Mesendoderm (in vitro differentiated cells): Measurements from ENCODE around the gene POLA2.
A peak's percentile ranks its signal among the peaks of the same experiment; 100 is the strongest.
"Not testable (repeated sequence)": the region's sequence is repeated elsewhere in the genome, so short reads cannot be mapped to it uniquely, and the experiment has no call there.

Experiments
- DNase-seq: peaks from one replicate; pipeline ENCODE4 v3.0.0; 2013
- H2AK5ac ChIP-seq: 2 replicates; pipeline ENCODE4 v1.6.1; 2013; ENCODE audit warnings: low read length, inconsistent platforms
- H2BK120ac ChIP-seq: 2 replicates; pipeline ENCODE4 v1.6.1; 2013; ENCODE audit warnings: low read depth, mild to moderate bottlenecking, low read length, moderate library complexity, mixed read lengths
- H2BK15ac ChIP-seq: replicated peaks from 2 replicates; pipeline ENCODE4 v1.6.1; 2013; ENCODE audit warnings: low read depth, mild to moderate bottlenecking, moderate library complexity
- H2BK5ac ChIP-seq: 2 replicates; pipeline ENCODE4 v1.6.1; 2013; ENCODE audit warnings: low read length, inconsistent platforms
- H3K18ac ChIP-seq: 2 replicates; pipeline ENCODE4 v1.6.1; 2013; ENCODE audit warnings: mild to moderate bottlenecking, low read length, mixed read lengths
- H3K23ac ChIP-seq: one replicate; pipeline ENCODE4 v1.6.1; 2013; ENCODE audit warnings: low read length
- H3K27ac ChIP-seq: 2 replicates; pipeline ENCODE4 v1.5.1; 2013; ENCODE audit warnings: low read depth, mild to moderate bottlenecking, inconsistent platforms, low read length, moderate library complexity
- H3K27me3 ChIP-seq: 2 replicates; pipeline ENCODE4 v1.6.1; 2013; ENCODE audit warnings: low read length, control low read depth, mild to moderate bottlenecking, inconsistent platforms; ENCODE audit not compliant: insufficient read depth, poor library complexity
- H3K36me3 ChIP-seq: 2 replicates; pipeline ENCODE4 v1.6.1; 2013; ENCODE audit warnings: low read length, inconsistent platforms; ENCODE audit not compliant: control insufficient read depth, insufficient read depth
- H3K4ac ChIP-seq: one replicate; pipeline ENCODE4 v1.6.1; 2013; ENCODE audit warnings: low read depth, mild to moderate bottlenecking, low read length, moderate library complexity
- H3K4me1 ChIP-seq: 2 replicates; pipeline ENCODE4 v1.6.1; 2013; ENCODE audit warnings: low read depth, low read length, inconsistent platforms; ENCODE audit not compliant: control insufficient read depth
- H3K4me2 ChIP-seq: 2 replicates; pipeline ENCODE4 v1.6.1; 2013; ENCODE audit warnings: low read length
- H3K4me3 ChIP-seq: 2 replicates; pipeline ENCODE4 v1.5.1; 2013; ENCODE audit warnings: mild to moderate bottlenecking, low read length
- H3K56ac ChIP-seq: one replicate; pipeline ENCODE4 v1.6.1; 2013; ENCODE audit warnings: low read length
- H3K79me1 ChIP-seq: 2 replicates; pipeline ENCODE4 v1.6.1; 2013; ENCODE audit warnings: low read length, inconsistent platforms
- H3K79me2 ChIP-seq: 2 replicates; pipeline ENCODE4 v1.6.1; 2013; ENCODE audit warnings: mild to moderate bottlenecking, low read length; ENCODE audit not compliant: control insufficient read depth, insufficient read depth
- H3K9ac ChIP-seq: 2 replicates; pipeline ENCODE4 v1.6.1; 2013; ENCODE audit warnings: low read length, inconsistent platforms
- H4K5ac ChIP-seq: one replicate; pipeline ENCODE4 v1.6.1; 2013; ENCODE audit warnings: low read length
- H4K8ac ChIP-seq: one replicate; pipeline ENCODE4 v1.6.1; 2013; ENCODE audit warnings: low read depth, mild to moderate bottlenecking, control low read depth, low read length, moderate library complexity
- WGBS: extraction: QIAGEN DNeasy Blood & Tissue Kit; methylation state at CpG from one replicate; pipeline ENCODE4 v1.1.7; 2013; ENCODE audit warnings: low lambda C conversion rate, missing lambda C conversion rate; ENCODE audit not compliant: insufficient coverage; ENCODE audit errors: extremely low coverage; 5-methylcytosine and 5-hydroxymethylcytosine counted together

The POLA2 gene

DNA sequence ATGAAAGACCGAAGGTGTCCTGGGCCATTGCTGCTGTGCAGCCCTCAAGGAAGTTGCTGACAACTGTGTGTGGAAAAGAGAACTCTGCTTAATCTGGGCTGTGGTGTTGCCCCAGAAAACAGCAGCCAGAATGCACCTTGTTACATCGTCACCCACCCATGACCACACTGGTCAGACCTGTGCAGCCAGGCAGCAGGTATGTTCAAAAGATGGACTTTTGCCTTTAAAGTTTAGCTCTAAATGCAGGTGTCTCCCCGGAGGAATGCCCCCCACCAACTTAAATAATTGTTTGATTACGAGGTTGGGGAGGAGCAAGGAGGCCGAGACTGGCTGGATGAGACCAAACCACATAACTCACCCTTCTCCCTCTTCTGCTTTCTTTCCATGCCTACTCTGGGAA is 15.3 kb upstream of the POLA2 start:
- DNase-seq: no peak
- H3K4ac ChIP-seq: no peak overlapping the region
- H2BK5ac ChIP-seq: no peak overlapping the region
- H4K5ac ChIP-seq: no peak overlapping the region
- no peak overlapping the region for H3K27ac ChIP-seq
- no peak overlapping the region for H2BK15ac ChIP-seq
- no peak overlapping the region for H2BK120ac ChIP-seq
- H3K18ac ChIP-seq: no peak overlapping the region
- no peaks in the 10 kb centered on the region for H3K36me3 ChIP-seq
- no peak overlapping the region for H3K23ac ChIP-seq
- H3K9ac ChIP-seq: no peak overlapping the region
- no peak overlapping the region for H4K8ac ChIP-seq
- no CpG with 5 or more reads among the region's 5 CpGs for WGBS
- H3K4me2 ChIP-seq: no peak overlapping the region
- H2AK5ac ChIP-seq: no peak overlapping the region
- no peaks in the 10 kb centered on the region for H3K79me1 ChIP-seq
- H3K27me3 ChIP-seq: no peaks in the 10 kb centered on the region
- H3K4me1 ChIP-seq: no peaks in the 10 kb centered on the region
- H3K56ac ChIP-seq: no peak overlapping the region
- H3K4me3 ChIP-seq: no peak overlapping the region
- H3K79me2 ChIP-seq: no peaks in the 10 kb centered on the region

DNA sequence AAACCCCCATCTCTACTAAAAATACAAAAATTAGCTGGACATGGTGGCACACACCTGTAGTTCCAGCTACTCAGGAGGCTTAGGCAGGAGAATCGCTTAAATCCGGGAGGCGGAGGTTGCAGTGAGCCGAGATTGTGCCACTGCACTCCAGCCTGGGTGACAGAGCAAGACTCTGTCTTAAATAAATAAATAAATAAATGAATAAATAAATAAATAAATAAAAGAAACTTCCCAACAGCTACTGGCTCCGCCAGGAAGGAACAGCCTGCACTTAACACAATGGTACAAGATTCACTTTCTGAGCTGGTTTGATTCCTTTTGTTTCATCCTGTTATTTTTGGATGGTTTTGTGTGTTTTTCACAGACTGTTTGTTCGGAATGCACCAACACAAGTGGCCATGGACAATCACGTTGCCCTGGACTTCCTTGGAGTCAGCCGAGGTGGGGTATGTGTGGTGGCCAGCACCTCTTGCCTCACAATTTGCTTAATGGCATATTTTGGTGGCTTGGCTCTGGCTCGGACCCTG is 13.5 kb upstream of the POLA2 start:
- not testable (repeated sequence) for H2BK15ac ChIP-seq, H3K4me3 ChIP-seq, H4K5ac ChIP-seq, H3K4me1 ChIP-seq, H2BK120ac ChIP-seq, H3K23ac ChIP-seq, H3K27ac ChIP-seq, H3K18ac ChIP-seq, H2AK5ac ChIP-seq, H4K8ac ChIP-seq, H3K4me2 ChIP-seq, H3K9ac ChIP-seq, H3K79me1 ChIP-seq, DNase-seq, H2BK5ac ChIP-seq, H3K27me3 ChIP-seq, H3K4ac ChIP-seq, H3K36me3 ChIP-seq, H3K79me2 ChIP-seq, H3K56ac ChIP-seq
- no CpG with 5 or more reads among the region's 9 CpGs for WGBS

DNA sequence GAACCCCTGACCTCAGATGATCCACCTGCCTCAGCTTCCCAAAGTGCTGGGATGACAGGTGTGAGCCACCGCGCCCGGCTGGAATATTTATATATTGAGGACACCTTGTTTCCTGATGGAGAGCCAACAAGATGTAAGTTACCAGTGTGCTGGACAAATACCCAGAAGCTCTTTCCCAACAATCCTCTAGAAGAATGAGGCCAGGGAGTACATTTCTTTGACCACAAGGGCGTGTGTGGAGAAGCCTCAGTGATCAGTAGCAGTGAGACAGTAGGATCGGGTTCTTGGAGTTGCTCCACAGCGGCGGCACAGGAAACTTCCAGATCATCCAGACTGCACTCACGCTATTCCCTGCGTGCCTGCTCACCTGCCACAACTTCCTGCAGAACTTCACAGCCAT is 10.3 kb upstream of the POLA2 start:
- H2BK5ac ChIP-seq: no peak overlapping the region
- no peak overlapping the region for H3K27ac ChIP-seq
- H3K18ac ChIP-seq: no peak overlapping the region
- H3K4me1 ChIP-seq: no peaks in the 10 kb centered on the region
- no peak overlapping the region for H2BK15ac ChIP-seq
- no peaks in the 10 kb centered on the region for H3K79me2 ChIP-seq
- H3K79me1 ChIP-seq: no peaks in the 10 kb centered on the region
- no peaks in the 10 kb centered on the region for H3K27me3 ChIP-seq
- DNase-seq: no peak
- no peak overlapping the region for H4K8ac ChIP-seq
- H4K5ac ChIP-seq: no peak overlapping the region
- no peak overlapping the region for H3K4me2 ChIP-seq
- no peak overlapping the region for H2AK5ac ChIP-seq
- H3K4ac ChIP-seq: no peak overlapping the region
- H3K56ac ChIP-seq: no peak overlapping the region
- no peak overlapping the region for H3K9ac ChIP-seq
- no peak overlapping the region for H2BK120ac ChIP-seq
- no CpG with 5 or more reads among the region's 9 CpGs for WGBS
- no peak overlapping the region for H3K23ac ChIP-seq
- H3K36me3 ChIP-seq: no peaks in the 10 kb centered on the region
- H3K4me3 ChIP-seq: no peak overlapping the region

DNA sequence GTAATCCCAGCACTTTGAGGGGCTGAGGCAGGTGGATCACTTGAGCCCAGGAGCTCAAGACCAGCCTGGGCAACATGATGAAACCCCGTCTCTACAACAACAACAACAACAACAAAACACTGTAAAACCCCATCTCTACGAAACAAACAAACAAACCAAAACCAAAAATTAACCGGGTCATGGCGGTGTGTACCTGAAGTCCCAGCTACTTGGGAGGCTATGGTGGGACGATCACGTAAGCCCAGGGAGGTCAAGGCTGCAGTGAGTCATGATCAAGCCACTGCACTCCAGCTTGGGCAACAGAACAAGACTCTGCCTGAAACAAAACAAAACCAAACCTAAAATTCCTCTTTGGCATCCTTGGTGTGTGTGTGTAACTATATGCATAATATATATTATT is 7.0 kb upstream of the POLA2 start:
- H3K36me3 ChIP-seq: no peaks in the 10 kb centered on the region
- H3K56ac ChIP-seq: no peak overlapping the region
- no peaks in the 10 kb centered on the region for H3K4me1 ChIP-seq
- H4K8ac ChIP-seq: no peak overlapping the region
- no peaks in the 10 kb centered on the region for H3K79me2 ChIP-seq
- H3K23ac ChIP-seq: no peak overlapping the region
- H2BK5ac ChIP-seq: no peak overlapping the region
- no peak overlapping the region for H2BK120ac ChIP-seq
- H2AK5ac ChIP-seq: no peak overlapping the region
- WGBS: no CpG with 5 or more reads among the region's 6 CpGs
- no peaks in the 10 kb centered on the region for H3K79me1 ChIP-seq
- no peak overlapping the region for H4K5ac ChIP-seq
- H3K4me2 ChIP-seq: no peak overlapping the region
- no peak overlapping the region for H2BK15ac ChIP-seq
- no peak overlapping the region for H3K4me3 ChIP-seq
- no peak overlapping the region for H3K27ac ChIP-seq
- H3K4ac ChIP-seq: no peak overlapping the region
- H3K9ac ChIP-seq: no peak overlapping the region
- DNase-seq: no peak
- no peaks in the 10 kb centered on the region for H3K27me3 ChIP-seq
- H3K18ac ChIP-seq: no peak overlapping the region

DNA sequence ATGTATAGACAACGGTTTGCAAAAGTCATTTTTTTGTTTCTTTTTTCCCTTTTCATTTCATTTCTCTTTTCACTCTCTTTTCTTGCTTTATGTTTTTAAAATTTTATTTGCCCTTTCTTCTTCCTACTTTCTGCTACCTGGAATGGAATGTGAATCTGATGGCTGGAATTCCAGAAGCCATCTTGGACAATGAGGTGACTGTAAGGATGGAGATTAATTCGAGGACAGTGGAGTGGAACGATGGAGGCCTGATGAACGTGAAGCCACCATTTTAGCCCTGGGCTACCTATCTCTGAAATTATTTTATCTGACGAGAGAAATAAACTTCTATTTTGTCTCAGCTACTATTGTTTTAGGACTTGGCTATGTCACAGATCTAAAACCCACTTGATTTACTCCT is 2.8 kb upstream of the POLA2 start:
- no CpG with 5 or more reads among the region's 5 CpGs for WGBS
- Histone ChIP-seq H4K8ac (peak overlapping the region; percentile 44), H3K18ac (no peak overlapping the region), H2BK120ac (no peak overlapping the region), H3K4me3 (no peak overlapping the region), H2BK15ac (no peak overlapping the region), H2BK5ac (no peak overlapping the region), H3K27me3 (no peaks in the 10 kb centered on the region), H3K79me2 (peaks cover 9% of the 10 kb centered on the region), H3K4ac (no peak overlapping the region), H3K23ac (no peak overlapping the region), H3K4me2 (no peak overlapping the region), H3K79me1 (peaks cover 3% of the 10 kb centered on the region), H3K9ac (no peak overlapping the region), H3K4me1 (peaks cover 7% of the 10 kb centered on the region), H3K27ac (no peak overlapping the region), H3K36me3 (no peaks in the 10 kb centered on the region), H2AK5ac (no peak overlapping the region), H3K56ac (no peak overlapping the region), H4K5ac (no peak overlapping the region)
- DNase-seq: no peak

DNA sequence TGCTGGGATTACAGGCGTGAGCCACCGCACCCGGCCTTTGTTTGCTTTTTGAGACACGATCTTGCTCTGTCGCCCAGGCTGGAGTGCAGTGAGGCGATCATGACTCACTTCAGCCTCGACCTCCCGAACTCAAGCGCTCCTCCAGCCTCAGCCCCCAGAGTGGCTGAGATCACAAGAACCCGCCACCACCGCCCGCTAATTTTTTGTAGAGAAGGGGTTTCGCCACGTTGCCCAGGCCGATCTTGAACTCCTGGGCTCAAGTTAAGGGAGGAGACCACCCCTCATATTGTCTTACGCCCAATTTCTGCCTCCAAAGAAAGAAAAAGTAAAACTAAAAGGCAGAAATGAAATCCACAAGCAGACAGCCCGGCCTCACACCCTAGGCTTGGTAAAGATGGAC is 1.5 kb upstream of the POLA2 start:
- H3K56ac ChIP-seq: no peak overlapping the region
- H2AK5ac ChIP-seq: no peak overlapping the region
- H3K36me3 ChIP-seq: no peaks in the 10 kb centered on the region
- H4K8ac ChIP-seq: no peak overlapping the region
- no peak overlapping the region for H3K4me3 ChIP-seq
- no peak overlapping the region for H3K27ac ChIP-seq
- H2BK15ac ChIP-seq: no peak overlapping the region
- no CpG with 5 or more reads among the region's 17 CpGs for WGBS
- H3K4me1 ChIP-seq: peaks cover 7% of the 10 kb centered on the region
- peaks cover 3% of the 10 kb centered on the region for H3K79me1 ChIP-seq
- H2BK5ac ChIP-seq: no peak overlapping the region
- no peak overlapping the region for H3K18ac ChIP-seq
- H3K79me2 ChIP-seq: peaks cover 9% of the 10 kb centered on the region
- no peak overlapping the region for H3K4ac ChIP-seq
- no peak overlapping the region for H3K23ac ChIP-seq
- H3K9ac ChIP-seq: no peak overlapping the region
- DNase-seq: no peak
- no peaks in the 10 kb centered on the region for H3K27me3 ChIP-seq
- no peak overlapping the region for H3K4me2 ChIP-seq
- H2BK120ac ChIP-seq: no peak overlapping the region
- no peak overlapping the region for H4K5ac ChIP-seq
